Cardiac fibroblast (primary cell): ENCODE data around the gene EFCAB7.

Experiments used
- DNase-seq, 2 donors: peaks; one replicate each; pipeline versions ENCODE4 v3.0.0 to v3.0.0-alpha.2; 2010; ENCODE audit warnings: low read depth in 2 of 2
- H3K4me3 ChIP-seq, 2 donors: replicated peaks in 1 of 2; 1 replicate in 1 of 2; 2 replicates in 1 of 2; pipeline ENCODE4 v1.5.1; 2011; ENCODE audit warnings: low read depth in 2 of 2, low read length in 2 of 2, mild to moderate bottlenecking in 2 of 2, moderate library complexity in 1 of 2
- CTCF ChIP-seq: IDR thresholded peaks from one replicate; pipeline ENCODE4 v1.5.1; 2011; ENCODE audit warnings: low read depth, mild to moderate bottlenecking, low read length, inconsistent platforms

EFCAB7 gene

GRCh38 chr1:63522891-63523728, at the start of gene EFCAB7, which contains the start of gene ITGB3BP:
TSS of gene EFCAB7 (plus strand) at chr1:63523525. CDS start at chr1:63525573, 2,048 bp downstream.
TSS of gene ITGB3BP (minus strand) at chr1:63523225. CDS start at chr1:63523133, 92 bp downstream.
- DNase-seq: peak; percentile 96 to 98
- TF ChIP-seq CTCF: no peak
- H3K4me3 ChIP-seq: peak within 1 kb of the TSS; percentile 60 to 86

- H3K4me3 ChIP-seq: no peak overlapping the region
- TF ChIP-seq CTCF: no peak
- peak in 1 of 2 donors; percentile 57 for DNase-seq
Observed at GRCh38 chr1:63475761-63476160, 47.6 kb upstream of the EFCAB7 start.

GRCh38 chr1:63480057-63480456, 43.3 kb upstream of the EFCAB7 start:
- TF ChIP-seq CTCF: no peak
- no peak for DNase-seq
- H3K4me3 ChIP-seq: no peak overlapping the region

- DNase-seq: peak in 1 of 2 donors; percentile 15
- TF ChIP-seq CTCF: no peak
- H3K4me3 ChIP-seq: no peak overlapping the region
Observed at GRCh38 chr1:63486629-63487028, 36.7 kb upstream of the EFCAB7 start.

- DNase-seq: peak; percentile 54 to 69
- H3K4me3 ChIP-seq: no peak overlapping the region
- TF ChIP-seq CTCF: no peak
Observed at GRCh38 chr1:63487336-63488065, 35.8 kb upstream of the EFCAB7 start.

GRCh38 chr1:63497577-63497976, 25.7 kb upstream of the EFCAB7 start:
- no peak overlapping the region for H3K4me3 ChIP-seq
- TF ChIP-seq CTCF: no peak
- no peak for DNase-seq
